GM18907 (cell line): ENCODE measurements around the gene HNRNPD.
A peak's percentile ranks its signal among the peaks of the same experiment; 100 is the strongest.
"Not testable (repeated sequence)": the region's sequence is repeated elsewhere in the genome, so short reads cannot be mapped to it uniquely, and the experiment has no call there.

Experiments used
- ATAC-seq: cut with Tn5 transposase; IDR thresholded peaks from one replicate; pipeline ENCODE4 v1.9.1; 2021; ENCODE audit warnings: mild to moderate bottlenecking, moderate library complexity; ENCODE audit not compliant: unreplicated experiment

HNRNPD gene

GRCh38 chr4:82373486-82373815 lies 340 bp downstream of the HNRNPD start:
- peak; percentile 26 for ATAC-seq

- ATAC-seq = peak; percentile 34
These were observed 990 bp downstream of the HNRNPD start for GRCh38 chr4:82372517-82373485.

GRCh38 chr4:82371497-82371896 lies 2.3 kb downstream of the HNRNPD start:
- ATAC-seq = no peak

DNA sequence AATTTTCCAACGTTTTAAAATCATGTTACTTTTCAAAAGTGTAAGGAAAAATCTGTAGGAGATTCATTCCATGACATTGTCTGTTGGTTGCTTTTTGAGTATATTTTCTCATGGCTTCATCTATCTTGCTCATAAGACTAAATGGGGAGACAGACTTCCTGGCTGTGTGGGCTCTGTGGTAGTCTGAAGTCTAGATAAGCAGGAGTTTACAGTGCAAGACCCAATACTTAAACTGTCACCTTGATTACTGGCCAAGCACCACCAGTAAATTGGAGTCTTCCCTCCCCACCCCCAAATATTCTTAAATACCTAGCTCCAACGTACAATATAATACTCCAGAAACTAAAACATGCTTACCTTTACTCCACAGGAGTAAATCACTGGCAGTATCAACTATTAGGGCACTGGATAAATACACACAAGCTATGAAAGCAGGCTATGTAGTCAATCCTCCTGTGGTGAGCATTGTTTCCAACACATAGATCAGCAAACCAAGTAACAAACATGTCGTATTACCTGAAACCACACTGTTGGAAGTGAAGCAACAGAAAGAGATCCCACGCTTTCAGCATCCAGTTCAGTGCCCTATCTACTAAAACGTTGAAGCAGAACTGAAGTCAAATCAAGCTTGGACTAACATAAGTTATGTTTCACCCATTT lies 6.2 kb downstream of the HNRNPD start:
- no peak for ATAC-seq

GRCh38 chr4:82366431-82366830 lies 7.4 kb downstream of the HNRNPD start:
- ATAC-seq = not testable (repeated sequence)

DNA sequence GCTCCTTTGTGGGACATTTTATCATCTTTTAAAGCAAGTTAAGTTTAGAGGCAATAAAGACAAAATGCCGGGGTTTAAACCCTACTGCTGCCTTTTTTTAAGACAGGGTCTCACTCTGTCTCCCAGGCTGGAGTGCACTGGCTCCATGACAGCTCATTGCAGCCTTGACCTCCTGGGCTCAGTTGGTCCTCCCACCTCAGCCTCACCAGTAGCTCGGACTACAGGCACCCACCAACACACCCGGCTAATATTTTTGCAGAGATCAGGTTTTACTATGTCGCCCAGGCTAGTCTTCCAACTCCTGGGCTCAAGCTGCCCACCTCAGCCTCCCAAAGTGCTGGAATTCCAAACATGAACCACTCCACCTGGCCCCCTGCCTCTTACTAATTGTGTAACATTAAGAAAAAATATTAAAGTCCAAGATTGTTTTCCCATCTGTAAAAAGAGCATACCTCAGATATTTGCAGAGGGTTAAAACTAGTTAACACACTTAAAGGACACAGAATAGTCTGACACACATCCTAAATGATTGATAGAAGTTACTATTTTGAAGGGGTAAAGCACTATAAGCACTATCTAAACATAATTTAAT lies 9.8 kb downstream of the HNRNPD start:
- no peak for ATAC-seq

DNA sequence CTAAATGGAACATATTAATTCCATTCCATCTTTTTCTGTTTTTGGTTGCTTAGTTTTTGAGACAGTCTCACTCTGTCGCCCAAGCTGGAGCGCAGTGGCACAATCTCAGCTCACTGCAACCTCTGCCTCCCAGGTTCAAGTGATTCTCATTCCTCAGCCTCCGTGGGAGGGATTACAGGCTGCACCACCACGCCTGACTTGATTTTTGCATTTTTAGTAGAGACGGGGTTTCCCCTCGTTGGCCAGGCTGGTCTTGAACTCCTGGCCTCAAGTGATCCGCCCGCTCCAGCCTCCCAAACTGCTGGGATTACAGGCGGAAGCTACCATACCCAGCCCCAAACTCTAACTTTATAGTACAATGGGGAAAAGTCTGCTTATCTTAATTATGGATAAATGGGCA lies 11.2 kb downstream of the HNRNPD start:
- no peak for ATAC-seq

- peak; percentile 42 for ATAC-seq
These were observed 13.3 kb downstream of the HNRNPD start for GRCh38 chr4:82360298-82361177.

DNA sequence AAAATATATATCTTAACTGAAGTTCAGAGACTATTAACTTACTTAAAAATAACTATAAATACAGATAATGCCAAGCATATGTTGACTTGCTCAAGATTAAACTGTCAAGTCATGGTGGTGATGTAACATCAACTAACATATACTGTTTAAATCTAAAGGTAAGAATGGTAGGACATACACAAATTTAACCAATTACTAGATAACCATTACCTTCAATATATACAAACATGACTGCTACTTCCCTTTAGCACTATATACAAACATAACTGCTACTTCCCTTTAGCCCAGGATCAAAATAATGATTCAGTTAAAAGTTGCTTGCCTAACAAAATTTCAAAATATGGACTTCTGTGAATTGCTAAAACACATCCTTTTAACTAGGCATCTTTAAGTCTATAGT lies 14.9 kb downstream of the HNRNPD start:
- no peak for ATAC-seq

DNA sequence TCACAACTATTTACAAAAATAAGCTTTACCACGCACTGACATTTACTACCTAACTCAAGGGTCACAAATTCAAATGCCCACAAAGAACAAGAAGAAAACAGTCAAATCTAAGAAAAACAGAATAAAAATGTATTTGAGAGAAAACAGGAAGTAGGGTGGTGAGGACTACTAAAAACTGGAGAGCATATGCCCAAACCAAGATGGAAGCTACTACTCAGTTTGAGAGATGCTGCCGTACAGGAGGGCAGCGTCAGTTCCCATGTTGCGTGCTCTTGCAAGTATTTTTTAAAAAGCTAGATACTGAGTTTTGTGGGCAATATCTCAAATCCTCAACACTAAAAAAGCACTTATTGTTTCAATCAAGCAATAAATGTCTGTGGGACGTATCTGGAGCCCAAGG lies 16.2 kb downstream of the HNRNPD start:
- no peak for ATAC-seq

DNA sequence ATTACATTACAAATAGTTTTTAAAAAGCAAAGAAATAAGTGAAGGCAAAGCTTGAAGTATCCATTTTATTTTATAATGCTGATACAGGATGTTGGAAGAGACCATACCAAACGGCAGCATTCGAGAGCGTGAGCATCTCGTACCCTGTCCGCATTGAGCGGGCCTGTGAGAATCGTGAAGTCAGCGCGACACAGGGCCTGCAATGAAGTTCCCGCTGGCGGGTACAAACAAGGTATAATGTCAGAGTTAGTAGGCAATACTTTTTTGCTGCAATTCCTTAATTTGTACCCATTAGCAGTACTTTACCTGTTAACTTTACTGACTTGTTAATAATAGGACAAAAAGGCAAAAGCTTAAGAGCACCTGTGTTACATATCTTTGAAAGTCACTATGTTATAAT lies 19.0 kb downstream of the HNRNPD start:
- ATAC-seq = no peak

GRCh38 chr4:82352825-82353366 lies 20.9 kb downstream of the HNRNPD start:
- ATAC-seq = peak; percentile 62

- ATAC-seq = no peak
These were observed 21.5 kb downstream of the HNRNPD start for GRCh38 chr4:82352118-82352824.

GRCh38 chr4:82346126-82346525 lies 27.7 kb downstream of the HNRNPD start:
- ATAC-seq = no peak

DNA sequence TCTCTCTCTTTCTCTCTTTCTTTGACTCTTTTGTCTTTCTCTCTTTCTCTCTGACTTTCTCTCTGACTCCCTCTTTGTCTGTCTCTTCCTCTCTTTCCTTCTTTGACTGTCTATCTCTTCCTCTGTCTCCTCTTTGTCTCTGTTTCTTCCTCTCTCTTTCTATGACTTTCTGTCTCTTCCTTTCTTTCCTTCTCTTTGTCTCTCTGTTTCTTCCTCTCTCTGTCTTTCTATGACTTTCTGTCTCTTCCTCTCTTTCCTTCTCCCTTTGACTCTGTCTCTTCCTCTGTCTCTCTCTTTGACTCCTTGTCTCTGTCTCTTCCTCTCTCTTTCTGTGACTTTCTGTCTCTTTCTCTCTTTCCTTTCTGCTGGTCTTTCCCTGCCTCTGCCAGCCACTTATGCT lies 38.7 kb downstream of the HNRNPD start:
- ATAC-seq = no peak

DNA sequence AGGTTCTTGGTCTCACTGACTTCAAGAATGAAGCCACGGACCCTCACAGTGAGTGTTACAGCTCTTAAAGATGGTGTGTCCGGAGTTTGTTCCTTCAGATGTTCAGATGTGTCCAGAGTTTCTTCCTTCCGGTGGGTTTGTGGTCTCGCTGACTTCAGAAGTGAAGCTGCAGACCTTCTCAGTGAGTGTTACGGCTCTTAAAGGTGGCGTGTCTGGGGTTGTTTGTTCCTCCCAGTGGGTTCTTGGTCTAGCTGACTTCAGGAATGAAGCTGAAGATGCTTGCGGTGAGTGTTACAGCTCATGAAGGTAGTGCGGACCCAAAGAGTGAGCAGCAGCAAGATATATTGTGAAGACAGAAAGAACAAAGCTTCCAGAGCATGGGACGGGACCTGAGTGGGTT lies 40.1 kb downstream of the HNRNPD start:
- not testable (repeated sequence) for ATAC-seq

GRCh38 chr4:82331814-82332213 lies 42.0 kb downstream of the HNRNPD start:
- ATAC-seq = no peak

- ATAC-seq = no peak
These were observed 53.4 kb downstream of the HNRNPD start for GRCh38 chr4:82320351-82320750.

- not testable (repeated sequence) for ATAC-seq
These were observed 70.7 kb downstream of the HNRNPD start for GRCh38 chr4:82303063-82303462.
